GM20431 (cell line): ENCODE results near the gene HOXC10.

ENCODE experiments used
- in situ Hi-C: fragments of 300-500 bp; cut with MseI, MboI; formaldehyde crosslinking; loops from one replicate; pipeline ENCODE4 v1.15.0; 2020; ENCODE audit warnings: low sequenced_read_pairs; ENCODE audit not compliant: unreplicated experiment

Gene HOXC10

DNA sequence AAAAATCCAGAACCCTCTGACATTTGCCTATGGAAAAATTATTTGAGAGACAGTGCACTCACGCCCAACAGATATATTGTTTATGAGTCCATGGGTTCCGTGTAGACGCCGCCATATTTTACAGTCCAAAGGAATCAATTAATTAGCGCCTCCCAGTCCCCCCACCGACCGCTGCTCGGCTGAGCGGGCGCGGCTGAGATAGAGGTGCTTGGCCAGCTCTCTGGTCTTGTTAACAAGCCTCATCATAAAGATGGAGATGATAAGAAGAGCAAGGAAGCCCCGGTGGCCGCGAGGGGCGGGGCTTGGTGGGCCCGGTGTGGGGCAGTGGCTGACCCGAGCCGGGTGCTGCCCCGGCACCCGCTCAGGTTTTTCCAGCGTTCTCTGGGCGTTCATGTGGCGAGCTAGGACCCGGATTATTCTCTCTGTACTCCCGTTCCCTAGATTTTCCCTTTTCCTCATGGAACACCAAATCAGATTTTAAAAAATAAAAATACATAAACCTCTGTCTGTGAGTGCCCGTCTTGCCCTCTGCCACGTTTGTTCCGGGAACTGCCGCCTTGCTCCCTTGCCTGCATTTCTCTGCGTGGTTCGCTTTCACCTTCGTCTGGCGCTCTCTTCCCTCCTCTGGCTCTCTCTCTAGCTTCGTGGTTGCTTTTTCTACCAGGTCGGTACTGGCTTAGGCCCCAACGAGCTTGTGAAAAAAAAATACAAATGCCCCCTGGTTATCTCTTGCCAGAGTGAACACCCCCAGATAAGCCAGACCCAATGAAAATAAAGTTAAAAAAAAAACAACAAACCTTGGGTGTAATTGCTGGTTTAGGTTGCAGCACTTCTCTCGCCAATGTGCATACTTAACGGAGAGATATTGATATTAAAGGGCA is 21.3 kb upstream of the HOXC10 start:
- in situ Hi-C loops: no loop called here

DNA sequence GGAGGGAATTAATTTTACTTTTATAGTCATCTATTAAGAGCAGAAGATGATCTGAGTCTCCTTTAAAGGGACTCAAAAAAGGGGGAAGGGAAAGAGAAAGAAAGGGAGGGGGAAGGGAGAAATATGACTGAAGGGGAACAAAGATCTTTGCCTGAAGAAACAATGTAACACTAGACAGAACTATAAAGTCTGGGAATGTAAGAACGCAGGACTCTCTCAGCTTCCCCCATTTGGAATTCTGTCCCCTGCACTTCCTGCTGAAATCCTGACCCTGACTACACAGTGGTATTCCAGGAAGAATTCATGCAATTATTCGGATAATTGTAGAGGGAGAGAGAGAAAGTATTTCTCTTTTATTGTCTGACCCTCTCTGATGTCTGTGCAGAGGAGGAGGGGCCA is 20.6 kb upstream of the HOXC10 start:
- in situ Hi-C loops: no loop called here

DNA sequence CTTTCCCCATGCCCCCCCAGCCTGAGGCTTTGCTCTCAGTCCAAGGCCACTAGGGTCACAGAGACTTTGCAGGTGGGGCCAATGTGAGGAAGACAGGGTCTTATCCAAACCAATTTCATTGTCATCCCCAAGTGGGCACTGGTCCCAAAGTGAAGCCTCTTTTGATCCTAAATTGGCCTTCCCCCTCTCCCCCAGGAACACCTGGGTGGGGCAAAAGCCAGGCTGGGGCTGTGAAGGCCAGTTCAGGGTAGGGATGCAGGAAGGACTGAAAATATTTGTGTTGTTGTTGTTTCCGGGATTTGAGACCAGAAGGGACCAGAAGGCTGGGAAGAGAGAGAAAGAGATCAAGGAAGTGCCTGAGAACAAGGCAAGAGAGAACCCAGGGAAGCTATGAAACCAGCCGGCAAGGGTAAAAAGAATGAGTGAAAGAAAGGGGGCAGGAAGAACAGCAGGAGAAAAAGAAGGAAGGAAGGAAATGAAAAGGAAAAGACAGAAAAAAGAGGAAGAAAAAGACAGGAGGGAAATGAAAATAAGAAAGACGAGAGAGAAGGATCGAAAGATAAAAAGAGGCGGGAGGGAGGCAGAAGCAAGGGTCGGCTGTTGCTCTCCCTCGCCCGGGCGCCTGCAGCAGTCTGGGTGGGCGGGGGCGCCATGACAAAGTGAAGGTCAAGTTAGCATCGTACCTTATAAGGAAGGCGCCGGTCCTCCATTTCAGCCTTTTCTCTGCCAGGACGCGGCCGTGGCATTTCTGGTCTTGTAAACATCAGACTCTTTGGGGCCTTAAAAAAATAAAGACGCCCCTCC is 19.5 kb upstream of the HOXC10 start:
- in situ Hi-C loops: no loop called here

DNA sequence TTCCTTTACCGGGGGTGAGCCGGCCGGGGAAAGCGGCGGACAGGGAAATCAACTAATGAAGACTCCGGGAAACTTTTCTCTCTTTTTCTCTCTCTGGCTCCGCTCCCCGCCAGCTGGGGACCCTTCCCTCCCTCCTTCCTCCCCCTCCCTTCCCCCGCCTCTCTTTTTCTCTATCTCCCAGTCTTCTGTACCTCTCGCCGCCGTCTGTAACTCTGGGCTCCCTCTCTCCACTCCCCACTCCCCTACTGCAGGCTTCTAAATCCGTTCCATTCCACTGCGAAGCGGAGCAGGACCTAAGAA is 18.9 kb upstream of the HOXC10 start:
- in situ Hi-C loops: no loop called here

DNA sequence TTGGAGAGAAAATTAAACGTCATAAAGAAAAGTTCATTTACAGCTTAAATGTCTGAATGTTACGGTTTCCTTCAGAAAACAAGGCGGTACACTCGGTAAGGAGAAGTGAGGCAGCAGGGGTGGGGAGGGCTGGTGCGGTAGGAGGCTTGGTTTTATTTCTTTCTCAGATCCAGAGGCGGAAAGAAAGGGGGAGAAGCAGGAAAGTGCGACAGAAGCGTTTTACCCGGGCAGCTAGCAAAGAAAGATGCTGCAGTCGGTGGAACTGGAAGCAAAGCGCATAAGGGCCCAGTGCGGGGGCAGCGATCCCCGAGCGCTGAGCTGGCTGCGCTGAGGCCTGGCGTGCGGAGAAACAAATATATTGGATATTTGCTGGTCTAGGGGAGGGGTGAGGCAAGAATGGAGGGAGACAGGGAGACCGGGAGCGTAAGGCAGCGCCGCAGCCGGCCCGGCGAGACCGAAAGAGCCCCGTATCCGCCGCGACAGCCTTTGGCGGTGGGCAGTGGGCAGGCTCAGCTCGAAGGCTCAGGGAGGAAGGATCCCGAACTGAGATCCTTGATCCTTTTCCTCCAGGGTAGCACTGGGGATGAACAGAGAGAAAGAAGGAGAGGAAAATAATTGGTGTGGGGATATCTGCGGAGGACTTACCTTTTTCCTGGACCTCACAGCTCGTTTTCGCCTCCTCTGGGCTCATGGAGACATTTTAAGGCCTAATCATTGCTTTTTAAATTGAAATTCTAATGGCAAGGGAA is 18.4 kb upstream of the HOXC10 start:
- in situ Hi-C loops: no loop called here

DNA sequence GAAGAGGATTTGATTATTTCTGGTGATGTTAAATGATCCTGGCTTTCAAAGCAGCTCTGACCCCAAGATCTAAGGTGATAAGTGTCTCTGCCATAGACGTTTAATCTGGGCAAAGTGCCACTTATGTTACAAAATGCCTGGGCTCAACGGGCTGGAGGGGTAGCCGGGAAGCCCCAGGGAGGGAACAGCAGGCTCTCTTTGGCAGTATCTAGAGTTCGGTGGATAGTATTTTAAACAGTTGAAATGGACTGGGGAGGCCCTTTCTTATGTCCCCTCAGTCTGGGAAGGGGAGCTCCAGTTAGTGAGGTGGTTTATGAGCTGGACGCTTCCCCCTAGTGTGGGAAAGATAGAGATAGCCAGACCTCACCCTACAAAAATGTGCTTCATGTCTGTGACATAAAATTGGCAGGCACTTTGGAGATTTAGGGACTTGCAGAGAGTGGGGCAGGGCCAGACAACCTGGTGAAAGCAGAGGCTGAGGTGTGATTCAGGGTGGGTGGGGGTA is 17.5 kb upstream of the HOXC10 start:
- in situ Hi-C loops: no loop called here

DNA sequence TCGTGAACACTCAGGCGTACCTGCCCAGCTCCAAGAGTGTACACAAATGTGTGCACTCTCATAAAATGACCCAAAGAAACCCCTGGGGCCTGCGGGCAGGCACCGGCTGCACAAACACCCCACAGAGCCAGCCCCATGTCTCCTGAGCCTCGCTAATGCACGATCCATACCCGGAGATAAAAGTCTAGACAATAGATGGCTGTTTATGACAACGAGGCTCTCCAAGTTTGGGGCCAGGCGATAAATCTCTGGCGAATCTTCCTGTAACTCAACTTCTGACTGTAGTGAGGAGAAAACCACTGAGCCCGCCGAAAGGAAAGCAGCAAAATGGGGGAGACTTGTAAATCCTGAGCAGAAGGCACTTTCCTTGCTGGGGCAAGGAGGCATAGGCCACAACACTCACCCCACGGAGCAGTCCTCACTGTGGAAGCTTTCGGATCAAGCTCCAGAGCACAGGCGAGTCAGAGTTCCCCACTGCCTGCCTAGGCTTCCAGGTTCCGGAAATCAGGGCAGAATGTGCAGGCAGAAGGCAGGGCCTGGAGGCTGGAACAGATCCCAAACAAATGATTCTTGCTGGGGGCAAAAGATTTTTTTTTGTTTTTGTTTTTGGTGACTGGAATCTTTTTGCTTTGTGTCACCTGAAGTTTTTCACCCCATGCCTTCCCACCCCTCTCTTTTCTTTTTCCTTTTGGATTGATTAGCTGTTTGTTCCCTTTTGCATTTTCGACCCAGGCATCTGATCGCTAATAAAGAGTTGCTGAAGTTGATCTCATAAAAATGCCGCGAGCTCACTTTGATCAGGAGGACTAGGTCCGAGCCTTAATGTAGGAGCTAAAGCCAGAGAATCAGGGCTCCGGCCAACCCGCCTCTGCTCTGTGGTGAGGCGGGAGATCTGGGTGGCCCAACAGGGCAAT is 16.5 kb upstream of the HOXC10 start:
- in situ Hi-C loops: no loop called here

DNA sequence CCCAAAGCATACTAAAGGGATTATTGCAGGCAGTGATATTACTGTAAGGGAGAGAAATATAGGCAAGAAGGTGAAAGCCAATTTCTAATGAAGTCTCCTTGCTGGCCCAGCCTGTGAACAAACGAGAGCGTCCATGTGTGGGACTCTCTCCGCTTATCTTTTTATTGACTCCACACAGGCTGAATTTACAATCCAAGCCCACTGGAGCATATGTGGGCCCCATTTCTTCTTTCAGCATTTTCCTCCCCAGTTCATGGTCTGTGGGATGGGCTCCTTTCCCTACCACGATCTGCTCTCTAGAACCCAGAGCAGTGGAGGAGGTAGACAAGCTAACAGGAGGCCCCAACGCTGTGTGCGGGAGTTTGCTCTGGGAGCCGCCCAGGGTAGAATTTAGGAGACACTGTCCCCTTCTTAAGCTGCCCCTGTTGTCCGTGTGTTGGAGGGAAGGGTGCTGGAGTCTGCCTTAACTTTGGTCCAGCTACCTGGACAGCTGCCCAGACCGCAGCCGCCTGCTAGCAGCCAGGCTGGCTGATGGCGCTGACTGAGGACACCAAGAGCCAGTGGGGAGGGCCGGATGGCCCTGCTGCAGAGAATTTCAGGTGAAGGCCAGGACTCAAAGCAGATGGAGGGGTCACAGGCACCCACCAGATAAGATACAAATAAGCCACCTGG is 15.2 kb upstream of the HOXC10 start:
- in situ Hi-C loops: no loop called here

DNA sequence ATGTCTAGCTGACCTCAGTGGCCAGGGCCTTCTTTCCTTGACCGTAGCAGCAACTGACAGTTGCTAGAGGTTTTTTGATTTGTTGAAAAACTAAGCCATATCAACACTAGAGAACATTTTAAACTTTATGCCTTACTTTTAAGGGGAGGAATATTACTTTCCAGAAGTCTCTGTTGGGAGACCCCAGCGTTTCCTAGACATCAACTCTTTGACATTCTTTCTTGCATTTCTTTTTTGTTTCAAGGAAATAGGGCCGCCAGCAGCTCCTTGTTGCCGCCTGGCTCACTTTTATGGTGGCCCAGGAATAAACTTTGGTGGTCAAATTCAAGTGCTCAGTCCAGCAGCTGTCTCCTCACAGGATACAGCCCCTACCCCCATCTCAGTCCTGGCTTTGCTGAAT is 14.5 kb upstream of the HOXC10 start:
- in situ Hi-C loops: no loop called here

DNA sequence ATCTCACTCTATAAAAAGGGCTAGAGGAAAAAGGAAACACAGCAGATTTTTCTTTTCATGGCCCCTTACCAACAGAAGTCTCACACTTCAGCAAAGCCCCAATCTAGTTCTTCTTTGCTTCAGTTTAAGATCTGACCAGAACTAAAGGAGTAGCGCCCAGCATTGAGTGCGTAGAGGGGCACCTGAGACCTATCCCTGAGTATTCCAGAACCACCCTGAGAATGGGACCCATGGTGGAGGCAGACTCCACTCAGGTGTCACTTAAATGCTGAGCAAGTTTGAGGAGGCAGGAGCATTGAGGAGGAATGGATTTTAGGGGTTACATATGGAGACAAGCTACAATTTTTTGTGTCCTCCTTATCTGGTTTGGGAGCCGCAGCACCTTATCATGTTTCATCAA is 13.8 kb upstream of the HOXC10 start:
- in situ Hi-C loops: no loop called here

DNA sequence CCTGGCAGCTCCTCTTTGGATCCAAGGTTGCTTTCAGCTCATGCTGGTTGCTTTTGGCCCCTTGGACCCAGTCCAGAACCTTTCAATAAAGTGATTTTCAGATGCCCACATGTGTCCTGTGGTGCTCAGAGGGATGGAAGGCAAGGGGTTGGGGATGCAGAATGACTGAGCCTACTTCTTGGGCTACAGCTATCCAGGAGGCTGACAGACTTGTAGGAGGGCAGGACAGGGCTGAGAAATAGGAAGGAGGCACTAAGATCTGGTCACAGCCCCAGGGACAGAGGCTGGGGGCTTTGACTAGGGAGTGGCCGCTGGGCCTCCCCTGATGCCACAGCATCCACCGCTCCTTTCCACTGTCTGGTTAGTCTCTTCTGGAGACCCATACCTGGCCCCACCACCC is 13.3 kb upstream of the HOXC10 start:
- in situ Hi-C loops: no loop called here

DNA sequence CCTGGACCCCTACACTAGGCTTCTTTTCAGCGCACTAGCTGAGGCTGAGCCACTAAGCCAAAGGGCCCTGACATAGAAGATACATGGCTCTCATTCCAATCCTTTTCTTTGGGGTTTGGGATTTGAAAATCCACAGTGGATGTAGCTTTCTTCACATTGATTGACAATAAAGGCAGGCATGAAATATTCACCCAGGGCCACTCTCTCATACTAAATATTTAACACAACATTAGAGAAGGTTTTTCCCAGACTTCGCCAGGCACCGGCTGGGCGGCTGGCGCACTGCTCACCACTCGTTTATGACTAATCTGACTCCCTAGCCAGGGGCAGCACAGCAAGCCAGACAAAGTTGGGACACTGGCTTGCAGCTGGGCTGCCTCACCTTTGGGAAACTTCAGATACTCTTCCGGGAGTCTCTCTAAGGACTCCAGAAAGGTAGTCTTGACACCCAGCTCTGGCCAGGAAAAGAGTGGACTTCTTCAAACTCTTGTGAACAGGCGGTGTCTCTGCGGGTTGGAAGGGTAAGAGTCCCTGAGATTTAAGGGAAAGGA is 12.7 kb upstream of the HOXC10 start:
- in situ Hi-C loops: no loop called here

DNA sequence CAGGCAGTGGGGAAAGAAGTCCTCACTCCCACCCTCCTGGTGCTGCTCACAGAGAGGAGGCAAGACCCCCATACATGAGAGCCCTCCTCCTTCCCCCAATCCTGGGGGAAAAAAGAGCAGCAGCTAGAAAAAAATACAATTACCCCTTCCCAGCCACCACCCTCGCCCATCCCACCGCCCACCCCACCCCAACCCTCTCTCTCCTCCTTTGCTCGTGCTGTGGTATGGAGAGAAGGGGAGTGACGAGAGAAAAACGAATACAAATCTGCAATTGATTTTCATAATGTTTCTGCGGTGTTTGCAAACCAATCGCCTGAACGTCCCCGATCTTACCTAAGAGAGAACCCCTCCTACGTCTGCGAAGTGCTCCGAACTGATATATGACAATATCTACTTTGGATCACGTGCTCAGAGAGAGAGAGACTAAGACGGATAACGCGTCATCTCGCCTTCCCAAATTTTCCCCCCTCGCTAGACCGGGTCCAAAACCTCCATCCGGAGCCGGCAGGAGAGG is 12.2 kb upstream of the HOXC10 start, which contains the start of gene HOXC11:
Gene HOXC11 (plus strand): TSS at position 405 of the 514 bp plus-strand sequence. CDS start 116 bp downstream, outside the sequence.
- in situ Hi-C loops: no loop called here

DNA sequence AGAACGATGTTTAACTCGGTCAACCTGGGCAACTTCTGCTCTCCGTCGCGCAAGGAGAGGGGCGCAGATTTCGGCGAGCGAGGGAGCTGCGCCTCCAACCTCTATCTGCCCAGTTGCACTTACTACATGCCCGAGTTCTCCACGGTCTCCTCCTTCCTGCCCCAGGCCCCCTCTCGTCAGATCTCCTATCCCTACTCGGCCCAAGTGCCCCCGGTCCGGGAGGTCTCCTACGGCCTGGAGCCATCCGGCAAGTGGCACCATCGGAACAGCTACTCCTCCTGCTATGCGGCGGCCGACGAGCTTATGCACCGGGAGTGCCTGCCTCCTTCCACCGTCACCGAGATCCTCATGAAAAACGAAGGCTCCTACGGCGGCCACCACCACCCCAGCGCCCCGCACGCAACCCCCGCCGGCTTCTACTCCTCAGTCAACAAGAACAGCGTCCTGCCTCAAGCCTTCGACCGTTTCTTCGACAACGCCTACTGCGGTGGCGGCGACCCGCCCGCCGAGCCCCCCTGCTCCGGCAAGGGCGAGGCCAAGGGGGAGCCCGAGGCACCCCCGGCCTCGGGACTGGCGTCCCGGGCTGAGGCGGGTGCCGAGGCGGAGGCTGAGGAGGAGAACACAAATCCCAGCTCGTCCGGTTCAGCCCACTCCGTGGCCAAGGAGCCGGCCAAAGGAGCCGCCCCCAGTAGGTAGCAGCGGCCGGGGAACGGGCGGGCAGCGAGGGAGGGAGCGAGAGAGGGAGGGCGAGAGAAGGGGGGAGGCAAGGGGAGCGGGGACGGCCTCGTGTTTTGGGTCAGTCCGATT is 11.5 kb upstream of the HOXC10 start:
- in situ Hi-C loops: no loop called here

DNA sequence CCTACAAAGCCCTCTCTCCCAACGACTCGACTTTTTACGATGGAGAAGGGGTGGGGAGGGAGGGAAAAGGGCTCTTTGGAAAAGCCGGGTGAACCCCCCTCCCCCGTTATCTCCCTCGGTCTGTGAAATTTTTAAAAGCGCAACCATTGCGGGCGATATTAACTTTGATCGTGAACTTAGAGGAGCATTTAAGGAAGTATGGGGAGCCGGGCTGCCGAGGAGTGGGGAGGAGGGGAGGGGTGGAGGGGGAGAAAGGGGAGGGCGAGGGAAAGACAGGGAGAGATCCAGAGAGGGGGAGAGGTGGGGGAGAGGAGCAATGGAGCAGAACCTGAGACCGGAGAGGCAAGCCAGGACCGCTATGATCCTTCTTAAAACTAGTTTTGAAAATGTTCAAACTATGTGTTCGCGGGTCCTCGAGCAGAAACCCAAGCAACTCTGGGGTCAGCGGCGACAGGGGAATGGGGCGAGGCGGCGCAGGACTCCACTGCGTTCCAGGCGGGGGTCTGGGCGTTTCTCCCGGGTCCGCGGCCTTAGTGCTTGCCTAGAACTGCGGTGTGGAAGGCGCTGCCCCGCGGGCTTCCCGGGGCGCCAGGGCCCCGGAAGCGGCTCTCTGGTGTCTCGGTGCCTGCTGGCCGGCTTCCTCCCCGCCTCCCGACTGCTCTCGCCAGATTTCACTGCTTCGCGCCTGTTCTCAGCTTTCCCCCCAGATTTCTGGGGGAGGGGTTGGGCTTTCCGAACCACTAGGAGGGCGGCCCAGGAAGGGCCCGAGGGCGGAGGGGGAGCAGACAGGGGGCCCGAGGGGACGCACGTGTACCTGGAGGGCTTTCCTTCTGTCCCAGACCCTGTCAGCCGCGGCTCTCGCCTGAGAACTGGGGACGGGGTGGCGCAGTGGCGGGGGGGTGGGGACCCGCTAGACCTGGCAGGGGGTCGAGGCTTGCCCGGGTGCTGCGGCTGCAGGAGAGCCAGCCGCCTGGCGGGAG is 10.6 kb upstream of the HOXC10 start, which contains the start of gene HOTAIR:
Gene HOTAIR (minus strand): TSS at position 871 of the 980 bp plus-strand sequence.
- in situ Hi-C loops: no loop called here

DNA sequence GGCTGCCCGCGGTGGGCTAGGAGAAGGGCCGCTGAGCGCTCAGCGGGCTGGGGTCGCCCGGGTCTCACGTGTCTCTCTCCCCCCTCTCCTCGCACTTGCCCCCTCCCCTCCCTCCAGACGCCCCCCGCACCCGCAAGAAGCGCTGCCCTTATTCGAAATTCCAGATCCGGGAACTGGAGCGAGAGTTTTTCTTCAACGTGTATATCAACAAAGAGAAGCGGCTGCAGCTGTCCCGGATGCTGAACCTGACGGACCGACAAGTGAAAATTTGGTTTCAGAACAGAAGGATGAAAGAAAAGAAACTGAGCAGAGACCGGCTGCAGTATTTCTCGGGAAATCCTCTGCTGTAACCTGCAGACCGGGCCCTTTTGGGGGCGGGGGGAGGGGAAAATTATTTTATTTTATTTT is 9.9 kb upstream of the HOXC10 start:
- in situ Hi-C loops: no loop called here
